Epithelial cell of proximal tubule (primary cell): Measurements from ENCODE around the gene CARD6. TPM values are rescaled to one million over a fixed set of nuclear protein-coding genes. Genes with fewer than 3 reads are reported as not detected.
"Not testable (repeated sequence)": the region's sequence is repeated elsewhere in the genome, so short reads cannot be mapped to it uniquely, and the experiment has no call there.

Experiments
- DNase-seq: peaks from one replicate; pipeline ENCODE4 v3.0.0-alpha.2; 2011; ENCODE audit warnings: low read depth
- H3K4me3 ChIP-seq: 2 replicates; pipeline ENCODE4 v1.5.1; 2011; ENCODE audit warnings: low read depth, mild to moderate bottlenecking, low read length
- total RNA-seq: library from RNA; depleted of rRNA; stranded (reverse); fragments of >200 nt; gene quantifications from 2 replicates; pipeline ENCODE4 v1.2.3, GENCODE V29; 2015
- TF ChIP-seq, protein P1 (sequence below): conservative IDR thresholded peaks from 2 replicates; pipeline ENCODE4 v1.5.1; 2012; ENCODE audit warnings: low read depth, mild to moderate bottlenecking, low read length

CARD6 gene
- total RNA-seq, 1 donor from 2014 or later, result 0.63 TPM

DNA sequence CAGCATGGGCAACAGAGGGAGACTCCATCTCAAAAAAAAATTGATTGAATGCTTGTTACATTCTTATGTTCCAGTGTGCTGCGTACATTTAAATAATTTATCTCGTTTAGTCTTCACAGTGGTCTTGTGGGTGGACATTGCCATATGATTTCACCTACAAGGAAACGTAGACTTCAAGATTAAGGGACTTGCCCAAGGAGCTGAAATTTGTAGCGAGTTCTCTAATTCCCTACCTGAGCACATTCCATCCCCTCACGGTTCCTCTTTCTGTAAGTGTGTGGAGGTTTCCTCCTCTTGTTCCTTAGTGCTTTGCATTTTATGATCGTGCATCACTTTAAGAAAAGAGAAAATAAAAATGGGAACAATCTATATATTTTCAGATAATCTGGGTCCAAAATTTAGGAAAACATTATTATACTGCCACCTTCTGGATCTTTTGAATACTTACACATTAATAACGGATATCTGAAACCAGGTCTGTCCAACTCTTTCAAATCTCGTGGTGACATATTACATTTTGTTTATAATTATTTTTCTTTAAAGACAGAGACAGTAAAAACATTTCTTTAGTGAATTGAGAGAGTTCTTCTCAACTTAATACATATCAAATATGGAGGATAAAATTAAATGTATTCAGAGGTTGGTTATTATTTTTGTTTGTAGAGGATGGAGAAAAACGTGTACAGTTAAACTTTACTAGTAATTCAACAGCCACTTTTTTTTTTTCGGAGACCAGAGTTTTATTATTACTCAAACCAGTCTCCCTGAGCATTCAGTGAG lies 38.2 kb downstream of the CARD6 start:
- H3K4me3 ChIP-seq, result no peak overlapping the region
- TF ChIP-seq, protein P1, sequence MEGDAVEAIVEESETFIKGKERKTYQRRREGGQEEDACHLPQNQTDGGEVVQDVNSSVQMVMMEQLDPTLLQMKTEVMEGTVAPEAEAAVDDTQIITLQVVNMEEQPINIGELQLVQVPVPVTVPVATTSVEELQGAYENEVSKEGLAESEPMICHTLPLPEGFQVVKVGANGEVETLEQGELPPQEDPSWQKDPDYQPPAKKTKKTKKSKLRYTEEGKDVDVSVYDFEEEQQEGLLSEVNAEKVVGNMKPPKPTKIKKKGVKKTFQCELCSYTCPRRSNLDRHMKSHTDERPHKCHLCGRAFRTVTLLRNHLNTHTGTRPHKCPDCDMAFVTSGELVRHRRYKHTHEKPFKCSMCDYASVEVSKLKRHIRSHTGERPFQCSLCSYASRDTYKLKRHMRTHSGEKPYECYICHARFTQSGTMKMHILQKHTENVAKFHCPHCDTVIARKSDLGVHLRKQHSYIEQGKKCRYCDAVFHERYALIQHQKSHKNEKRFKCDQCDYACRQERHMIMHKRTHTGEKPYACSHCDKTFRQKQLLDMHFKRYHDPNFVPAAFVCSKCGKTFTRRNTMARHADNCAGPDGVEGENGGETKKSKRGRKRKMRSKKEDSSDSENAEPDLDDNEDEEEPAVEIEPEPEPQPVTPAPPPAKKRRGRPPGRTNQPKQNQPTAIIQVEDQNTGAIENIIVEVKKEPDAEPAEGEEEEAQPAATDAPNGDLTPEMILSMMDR, result peak; percentile 43
- no peak for DNase-seq

DNA sequence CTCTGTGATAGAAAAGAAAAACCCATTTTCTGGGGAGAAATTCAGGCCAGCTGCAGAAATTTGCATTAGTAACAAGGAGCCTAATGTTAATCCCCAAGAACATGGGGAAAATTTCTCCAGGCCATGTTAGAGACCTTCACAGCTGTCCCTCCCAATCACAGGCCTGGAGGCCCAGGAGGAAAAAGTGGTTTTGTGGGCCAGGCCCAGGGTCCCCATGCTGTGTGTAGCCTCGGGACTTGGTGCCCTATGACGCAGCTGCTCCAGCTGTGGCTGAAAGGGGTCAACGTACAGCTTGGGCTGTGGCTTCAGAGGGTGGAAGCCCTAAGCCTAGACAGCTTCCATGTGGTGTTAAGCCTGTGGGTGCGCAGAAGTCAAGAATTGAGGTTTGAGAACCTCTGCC lies 41.1 kb downstream of the CARD6 start:
- TF ChIP-seq, protein P1, result no peak
- no peak overlapping the region for H3K4me3 ChIP-seq
- DNase-seq, result no peak

DNA sequence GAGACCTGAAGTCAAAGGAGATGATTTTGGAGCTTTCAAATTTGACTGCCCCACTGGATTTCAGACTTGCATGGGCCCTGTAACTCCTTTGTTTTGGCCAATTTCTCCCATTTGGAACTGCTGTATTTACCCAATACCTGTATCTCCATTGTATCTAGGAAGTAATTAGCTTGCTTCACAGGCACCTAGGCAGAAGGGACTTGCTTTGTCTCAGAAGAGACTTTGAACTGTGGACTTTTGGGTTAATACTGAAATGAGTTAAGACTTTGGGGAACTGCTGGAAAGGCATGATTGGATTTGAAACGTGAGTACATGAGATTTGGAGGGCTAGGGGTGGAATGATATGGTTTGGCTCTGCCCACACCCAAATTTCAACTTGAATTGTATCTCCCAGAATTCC lies 41.9 kb downstream of the CARD6 start:
- H3K4me3 ChIP-seq, DNase-seq: not testable (repeated sequence)

DNA sequence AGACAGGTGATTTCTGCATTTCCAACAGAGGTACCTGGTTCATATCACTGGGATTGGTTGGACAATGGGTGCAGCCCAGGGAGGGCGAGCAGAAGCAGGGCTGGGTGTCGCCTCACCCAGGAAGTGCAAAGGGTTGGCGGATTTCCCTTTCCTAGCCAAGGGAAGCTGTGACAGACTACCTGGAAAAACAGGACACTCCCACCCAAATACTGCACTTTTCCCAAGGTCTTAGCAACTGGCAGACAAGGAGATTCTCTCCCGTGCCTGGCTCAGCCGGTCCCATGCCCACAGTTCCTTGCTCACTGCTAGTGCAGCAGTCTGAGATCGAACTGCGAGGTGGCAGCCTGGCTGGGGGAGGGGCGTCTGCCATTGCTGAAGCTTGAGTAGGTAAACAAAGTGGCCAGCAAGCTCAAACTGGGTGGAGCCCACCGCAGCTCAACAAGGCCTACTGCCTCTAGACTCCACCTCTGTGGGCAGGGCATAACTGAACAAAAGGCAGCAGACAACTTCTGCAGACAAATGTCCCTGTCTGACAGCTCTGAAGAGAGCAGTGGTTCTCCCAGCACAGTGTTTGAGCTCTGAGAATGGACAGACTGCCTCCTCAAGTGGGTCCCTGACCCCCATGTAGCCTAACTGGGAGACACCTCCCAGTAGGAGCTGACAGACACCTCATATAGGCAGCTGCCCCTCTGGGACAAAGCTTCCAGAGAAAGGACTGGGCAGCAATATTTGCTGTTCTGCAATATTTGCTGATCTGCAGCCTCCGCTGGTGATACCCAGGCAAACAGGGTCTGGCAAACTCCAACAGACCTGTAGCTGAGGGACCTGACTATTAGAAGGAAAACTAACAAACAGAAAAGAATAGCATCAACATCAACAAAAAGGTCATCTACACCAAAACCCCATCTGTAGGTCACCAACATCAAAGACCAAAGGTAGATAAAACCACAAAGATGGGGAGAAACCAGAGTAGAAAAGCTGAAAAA lies 54.6 kb downstream of the CARD6 start:
- DNase-seq, H3K4me3 ChIP-seq: not testable (repeated sequence)

DNA sequence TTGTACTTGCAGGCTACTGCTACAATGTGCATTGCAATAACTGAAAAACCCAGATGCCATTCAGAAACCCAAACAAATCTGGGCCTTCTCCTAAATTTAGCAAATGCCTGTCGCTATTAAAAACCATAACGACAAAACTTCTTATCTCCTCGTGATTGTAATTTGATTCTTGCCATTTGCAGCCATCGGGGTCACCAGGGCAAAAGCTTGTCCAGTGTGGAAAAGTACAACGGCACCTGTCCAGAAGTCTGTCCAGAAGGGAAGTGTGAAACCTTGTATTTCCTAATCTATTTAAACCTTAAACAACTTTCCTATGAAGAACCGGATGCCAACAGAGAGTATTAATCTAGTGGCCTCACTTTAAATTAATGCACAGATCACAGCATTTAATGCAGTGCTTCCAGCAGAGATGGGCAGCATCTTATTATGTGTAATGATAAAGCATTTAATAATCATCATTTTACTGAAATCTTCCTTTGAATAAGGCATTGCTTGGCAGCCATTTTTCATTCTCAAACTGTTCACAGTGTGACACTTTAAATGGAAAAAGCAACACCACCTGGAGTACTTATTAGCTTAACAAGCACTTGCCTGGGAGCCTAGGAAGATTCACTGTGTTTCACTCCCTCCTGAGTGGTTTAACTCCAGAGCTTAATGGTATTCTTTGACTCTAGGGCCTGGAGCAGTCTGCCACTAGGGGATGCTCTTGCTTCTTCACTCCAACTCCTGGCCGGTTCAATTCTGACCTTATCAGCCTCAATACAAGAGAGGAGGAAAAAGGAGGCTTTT lies 63.2 kb downstream of the CARD6 start:
- H3K4me3 ChIP-seq, result no peak overlapping the region
- TF ChIP-seq, protein P1, result peak; percentile 100
- DNase-seq, result no peak

DNA sequence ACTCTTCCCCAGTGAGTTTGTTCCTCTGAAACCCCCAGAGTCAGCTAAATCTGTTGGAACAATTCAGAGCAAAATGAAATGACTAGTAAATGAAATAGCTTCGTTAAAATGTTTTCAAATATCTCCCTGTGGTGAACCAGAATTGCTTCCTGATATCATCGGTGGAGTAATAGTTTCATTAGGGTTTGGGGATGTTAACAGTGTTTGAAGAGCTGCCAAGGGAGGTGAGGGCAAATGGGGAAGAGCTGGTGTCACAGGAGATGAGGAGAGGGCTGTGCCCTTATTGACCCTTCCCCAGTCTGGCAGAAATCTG lies 63.8 kb downstream of the CARD6 start:
- TF ChIP-seq, protein P1, result no peak
- DNase-seq, result no peak

DNA sequence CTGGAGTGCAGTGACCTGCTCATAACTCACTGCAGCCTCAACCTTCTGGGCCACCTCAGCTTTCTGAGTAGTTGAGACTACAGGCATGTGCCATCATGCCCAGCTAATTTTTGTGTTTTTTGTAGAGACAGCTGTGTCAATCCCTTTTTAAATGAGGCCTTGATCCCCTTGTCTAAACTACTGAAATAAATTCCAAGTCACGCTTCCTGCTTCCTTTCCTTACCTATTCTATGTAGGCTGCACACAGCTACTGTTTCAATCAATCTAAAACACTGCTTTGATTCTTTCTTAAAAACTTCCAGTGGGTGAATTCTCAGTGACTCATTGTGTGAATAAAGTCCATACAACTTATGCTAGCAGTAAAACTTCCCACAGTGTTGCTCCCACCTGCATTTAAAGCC lies 65.2 kb downstream of the CARD6 start:
- TF ChIP-seq, protein P1, result no peak
- DNase-seq, result no peak
- no peak overlapping the region for H3K4me3 ChIP-seq

More for the DNA sequence above, 63.8 kb downstream of the CARD6 start:
- no peak overlapping the region for H3K4me3 ChIP-seq
